HG03432 (cell line): Measurements from ENCODE around the gene SDK2.

ENCODE experiments used
- ATAC-seq: cut with Tn5 transposase; IDR thresholded peaks from one replicate; pipeline ENCODE4 v1.9.1; 2021; ENCODE audit warnings: mild to moderate bottlenecking, moderate library complexity; ENCODE audit not compliant: unreplicated experiment

The SDK2 gene

GRCh38 chr17:73635101-73635817 is 9.0 kb downstream of the SDK2 start:
- ATAC-seq: no peak

GRCh38 chr17:73634629-73635028 is 9.6 kb downstream of the SDK2 start:
- no peak for ATAC-seq

GRCh38 chr17:73633736-73634135 is 10.5 kb downstream of the SDK2 start:
- no peak for ATAC-seq

GRCh38 chr17:73632513-73632912 is 11.7 kb downstream of the SDK2 start:
- ATAC-seq: no peak

DNA sequence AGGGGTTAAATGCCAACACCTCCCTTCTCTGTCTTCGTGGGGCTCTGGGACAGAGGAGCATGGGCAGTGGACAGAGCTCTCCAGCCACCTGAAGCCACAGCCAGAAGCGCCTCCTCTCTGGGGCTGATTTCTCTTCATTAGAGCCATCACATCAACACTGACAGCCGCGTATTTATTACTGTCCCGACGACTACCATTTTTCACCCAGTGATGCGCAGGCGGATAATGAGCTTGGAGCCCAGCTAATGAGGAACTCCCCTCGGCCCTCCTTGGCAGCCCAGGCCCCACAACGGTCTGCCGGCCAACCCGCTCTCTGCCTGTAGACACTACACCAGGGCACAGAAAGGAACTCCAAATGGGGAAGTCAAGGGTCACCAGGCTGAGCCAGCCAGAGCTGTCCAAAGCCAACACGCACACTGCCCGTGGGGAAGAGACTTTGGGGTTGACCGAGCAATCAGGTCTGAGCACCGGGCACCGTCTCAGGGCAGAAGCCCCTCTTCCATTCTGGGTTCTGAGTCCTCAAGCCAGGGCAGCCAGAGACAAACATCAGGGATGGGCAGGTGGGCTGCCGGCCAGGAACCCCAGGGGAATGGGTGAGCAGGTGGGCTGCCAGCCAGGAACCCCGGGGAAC is 13.2 kb downstream of the SDK2 start:
- ATAC-seq: no peak

- no peak for ATAC-seq
These were observed 13.7 kb downstream of the SDK2 start for GRCh38 chr17:73630531-73630930.

DNA sequence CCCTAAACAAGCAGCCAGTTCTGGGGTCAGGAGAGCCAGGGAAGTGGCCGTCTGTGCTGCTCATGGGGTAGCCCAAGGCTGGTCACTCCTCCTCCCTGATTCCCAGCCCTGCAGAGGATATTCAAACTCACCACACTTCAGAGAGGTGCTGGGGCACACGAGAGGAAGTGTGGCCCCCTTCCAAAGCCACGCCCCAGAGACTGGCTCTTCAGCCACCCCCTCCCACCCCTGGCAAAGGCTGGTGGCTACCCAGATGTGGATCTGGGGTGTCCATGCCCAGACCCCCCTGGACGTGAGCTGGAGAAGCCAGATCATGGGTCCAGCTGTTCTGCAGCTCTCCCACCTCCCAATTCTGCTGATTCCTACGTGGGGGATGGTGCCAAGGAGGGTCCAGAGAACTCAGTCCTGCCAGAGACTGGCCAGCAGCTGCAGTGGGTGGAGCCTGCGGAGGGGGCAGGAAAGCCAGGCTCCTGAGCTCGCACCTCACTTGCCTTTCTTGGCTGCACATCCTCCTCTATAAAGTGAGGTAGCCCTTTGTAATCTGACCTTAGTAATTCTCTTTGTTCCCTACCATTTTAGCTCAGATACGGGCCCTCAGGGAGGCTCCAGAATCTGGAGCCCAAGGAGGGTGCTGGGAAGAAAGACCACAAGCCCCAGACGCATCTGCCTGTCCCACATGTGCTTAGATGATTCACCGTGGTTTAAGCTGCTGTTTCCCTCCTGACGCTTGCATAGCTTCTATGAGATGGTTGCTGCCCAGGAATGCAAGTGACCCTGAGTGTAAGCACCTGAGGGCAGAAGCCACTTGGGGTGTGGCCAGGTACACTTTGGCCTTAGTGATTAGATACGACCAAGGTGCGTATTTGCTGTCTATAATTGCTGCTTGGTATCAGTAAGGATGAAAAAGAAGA is 15.3 kb downstream of the SDK2 start:
- ATAC-seq: no peak

- ATAC-seq: no peak
These were observed 18.1 kb downstream of the SDK2 start for GRCh38 chr17:73625991-73626673.

GRCh38 chr17:73625006-73625405 is 19.2 kb downstream of the SDK2 start:
- no peak for ATAC-seq

DNA sequence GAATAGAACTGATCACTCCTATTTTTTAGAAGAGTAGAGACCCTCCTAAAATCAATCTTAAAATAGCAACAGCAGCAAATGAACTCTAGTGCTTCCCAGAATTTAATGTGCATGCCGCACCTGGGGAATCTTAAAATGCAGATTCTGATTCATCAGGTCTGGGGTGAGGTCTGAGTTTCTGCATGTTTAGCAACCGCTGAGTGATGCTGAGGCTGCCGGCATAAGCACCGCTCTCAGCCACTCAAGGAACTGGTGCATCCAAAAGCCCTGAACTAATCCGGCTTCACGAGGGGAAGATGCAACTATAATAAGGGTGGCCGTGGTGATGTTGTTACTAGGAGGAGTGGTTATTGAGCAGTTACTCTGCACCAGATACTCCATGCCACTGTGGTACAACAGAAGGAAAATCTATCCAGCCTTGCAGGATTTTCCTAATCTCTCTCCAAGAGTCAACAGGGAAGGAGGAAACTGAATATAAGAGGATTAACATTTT is 19.7 kb downstream of the SDK2 start:
- ATAC-seq: no peak

GRCh38 chr17:73623818-73624217 is 20.4 kb downstream of the SDK2 start:
- ATAC-seq: no peak

DNA sequence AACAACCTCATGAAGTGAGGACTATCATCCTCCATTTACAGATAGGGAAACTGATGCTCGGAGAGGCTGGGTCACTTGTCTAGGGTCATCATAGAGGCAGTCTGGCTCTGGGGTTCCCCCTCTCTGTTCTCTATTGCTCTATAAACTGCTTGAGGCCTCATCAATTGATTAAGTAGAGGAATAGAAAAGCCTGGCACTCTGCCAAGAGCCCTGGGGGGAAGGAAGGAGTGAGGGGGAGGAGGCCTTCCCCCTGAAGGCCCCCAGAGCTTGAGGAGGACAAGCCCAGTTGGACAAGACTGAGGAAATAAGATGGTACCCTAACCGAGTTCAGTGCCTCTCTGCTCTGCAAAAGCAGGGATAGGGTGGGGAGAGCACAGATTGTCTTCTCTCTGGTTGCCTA is 21.0 kb downstream of the SDK2 start:
- ATAC-seq: no peak

GRCh38 chr17:73622381-73622780 is 21.9 kb downstream of the SDK2 start:
- no peak for ATAC-seq

DNA sequence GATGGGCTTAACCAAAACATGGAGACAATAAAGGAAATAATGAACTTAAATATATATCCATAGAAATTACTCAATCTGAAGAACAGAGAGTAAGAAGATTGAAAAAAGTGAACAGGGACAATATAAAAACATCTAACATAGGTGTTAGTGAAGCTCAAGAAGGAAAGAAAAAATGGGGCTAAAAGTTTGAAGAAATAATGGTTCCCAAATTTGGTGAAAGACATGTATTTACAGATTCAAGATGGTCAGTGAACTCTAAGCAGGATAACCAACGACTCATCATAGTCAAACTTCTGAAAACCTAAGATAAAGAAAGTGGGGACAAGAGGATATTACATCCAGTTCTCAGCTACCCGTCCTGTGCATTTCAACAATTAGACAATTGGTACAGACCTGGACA is 22.6 kb downstream of the SDK2 start:
- ATAC-seq: no peak

DNA sequence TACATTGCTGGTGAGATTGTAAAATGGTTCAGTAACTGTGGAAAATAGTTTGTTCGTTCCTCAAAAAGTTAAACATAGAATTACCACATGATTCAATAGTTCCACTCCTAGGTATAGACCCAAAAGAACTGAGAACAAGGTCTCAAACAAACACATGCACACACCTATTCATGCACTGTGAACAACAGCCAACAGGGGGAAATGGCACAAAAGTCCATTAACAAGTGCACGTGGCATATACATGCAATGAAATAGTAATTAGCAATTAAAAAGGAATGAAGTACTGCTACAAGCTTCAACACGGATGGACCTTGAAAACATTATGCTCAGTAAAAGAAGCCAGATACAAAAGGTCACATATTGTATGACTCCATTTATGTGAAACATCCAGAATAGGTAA is 23.8 kb downstream of the SDK2 start:
- no peak for ATAC-seq

DNA sequence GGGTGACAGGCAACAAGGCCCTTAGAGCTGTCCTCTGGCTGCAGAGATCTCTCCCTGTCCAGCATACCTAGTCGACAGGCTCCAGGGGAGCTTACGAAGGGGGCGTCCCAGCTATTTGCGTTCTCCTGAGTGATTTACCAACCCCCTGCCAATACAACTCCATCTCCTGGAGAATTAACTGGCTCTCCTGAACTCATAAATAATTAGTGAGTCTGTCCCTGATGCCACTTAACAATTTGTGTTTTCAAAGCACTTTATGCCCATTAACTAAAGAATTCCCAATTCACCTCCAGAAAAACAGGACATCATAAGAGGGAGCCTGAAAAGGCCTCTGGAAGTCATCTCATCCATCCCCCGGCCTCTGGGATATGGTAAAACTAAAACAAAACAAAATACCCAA is 26.7 kb downstream of the SDK2 start:
- ATAC-seq: no peak

- no peak for ATAC-seq
These were observed 27.3 kb downstream of the SDK2 start for GRCh38 chr17:73616873-73617404.

DNA sequence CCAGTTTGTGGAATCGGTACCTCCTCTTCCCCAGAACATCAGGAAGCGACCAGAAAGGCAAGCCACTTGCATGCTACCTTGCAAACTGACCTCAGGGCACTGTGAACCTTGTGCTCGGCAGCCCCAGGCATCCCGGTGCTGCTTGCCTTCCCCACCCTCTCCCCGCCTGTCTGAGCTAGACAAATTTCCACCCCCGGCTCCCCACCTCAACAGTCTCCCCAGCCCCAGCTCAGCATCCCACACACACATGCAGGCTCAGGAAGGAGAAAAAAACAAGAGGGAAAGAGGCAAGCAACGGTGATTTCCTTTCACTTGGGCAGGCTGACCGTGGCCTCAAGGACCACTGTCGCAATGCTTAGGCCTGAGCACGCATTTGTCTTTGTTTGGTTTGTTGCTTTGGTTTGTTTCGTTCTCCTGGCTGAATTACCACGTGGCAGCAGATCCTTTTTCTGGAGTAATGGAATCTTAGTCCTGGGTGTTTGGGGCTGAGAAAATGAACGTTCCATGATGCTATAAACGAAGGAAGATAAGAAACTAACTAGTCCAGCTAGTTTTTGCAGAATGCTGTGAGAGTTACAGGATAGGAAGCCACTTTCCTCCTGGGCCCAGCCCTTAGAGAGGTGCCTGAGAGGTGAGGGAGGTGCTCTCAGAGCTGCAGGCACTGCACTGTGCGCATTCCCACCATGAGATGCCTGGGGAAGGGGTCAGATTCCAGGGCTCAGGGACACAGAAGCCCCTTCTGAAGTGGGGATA is 27.9 kb downstream of the SDK2 start:
- no peak for ATAC-seq

- no peak for ATAC-seq
These were observed 30.0 kb downstream of the SDK2 start for GRCh38 chr17:73614256-73614655.
